Fibroblast of lung (primary cell): ENCODE results near the gene FRMD4A. TPM values are rescaled to one million over a fixed set of nuclear protein-coding genes. Genes with fewer than 3 reads are reported as not detected.
"Not testable (repeated sequence)": the region's sequence is repeated elsewhere in the genome, so short reads cannot be mapped to it uniquely, and the experiment has no call there.

Source experiments
- DNase-seq, 2 donors: peaks; one replicate each; pipeline versions ENCODE4 v3.0.0 to v3.0.0-alpha.2; 2010; ENCODE audit warnings: low read depth in 2 of 2
- H2AFZ ChIP-seq: 2 replicates; pipeline ENCODE4 v1.5.1; 2012; ENCODE audit warnings: low read length, control low read depth, inconsistent platforms
- H3K27ac ChIP-seq: 2 replicates; pipeline ENCODE4 v1.5.1; 2011; ENCODE audit warnings: low read length, control low read depth; ENCODE audit not compliant: insufficient read depth
- H3K27me3 ChIP-seq: 2 replicates; pipeline ENCODE4 v1.5.1; 2011; ENCODE audit warnings: mild to moderate bottlenecking, low read length; ENCODE audit not compliant: control insufficient read depth, insufficient read depth
- H3K36me3 ChIP-seq: 2 replicates; pipeline ENCODE4 v1.5.1; 2011; ENCODE audit warnings: low read length; ENCODE audit not compliant: control insufficient read depth, insufficient read depth
- H3K4me1 ChIP-seq: 2 replicates; pipeline ENCODE4 v1.5.1; 2011; ENCODE audit warnings: low read length; ENCODE audit not compliant: control insufficient read depth, insufficient read depth; ENCODE audit errors: extremely low read depth
- H3K4me2 ChIP-seq: 2 replicates; pipeline ENCODE4 v1.5.1; 2011; ENCODE audit warnings: low read length, control low read depth; ENCODE audit not compliant: insufficient read depth; ENCODE audit errors: extremely low read depth
- H3K4me3 ChIP-seq, 4 experiments: fragments of 200-600 bp in 1 of 4; sonication (generic) in 1 of 4; replicated peaks in 1 of 4; 2 replicates each; pipeline ENCODE4 v1.5.1; 2011 to 2016; ENCODE audit warnings: low read length in 4 of 4, low read depth in 3 of 4, mild to moderate bottlenecking in 3 of 4, control low read depth in 2 of 4, inconsistent platforms in 1 of 4, mixed read lengths in 1 of 4; ENCODE audit not compliant: insufficient read depth in 1 of 4; ENCODE audit errors: control extremely low read depth in 1 of 4
- H3K79me2 ChIP-seq: 2 replicates; pipeline ENCODE4 v1.5.1; 2012; ENCODE audit warnings: mild to moderate bottlenecking, low read length, inconsistent platforms; ENCODE audit not compliant: control insufficient read depth, insufficient read depth
- H3K9ac ChIP-seq: 2 replicates; pipeline ENCODE4 v1.5.1; 2011; ENCODE audit warnings: mild to moderate bottlenecking, low read length, control low read depth; ENCODE audit not compliant: insufficient read depth
- H3K9me3 ChIP-seq: 2 replicates; pipeline ENCODE4 v1.5.1; 2012; ENCODE audit warnings: low read depth, low read length; ENCODE audit not compliant: control insufficient read depth, insufficient read depth
- H4K20me1 ChIP-seq: 2 replicates; pipeline ENCODE4 v1.5.1; 2011; ENCODE audit warnings: low read length; ENCODE audit not compliant: control insufficient read depth, insufficient read depth; ENCODE audit errors: extremely low read depth
- EZH2 ChIP-seq: IDR thresholded peaks from 2 replicates; pipeline ENCODE4 v1.5.1; 2012; ENCODE audit warnings: low read length, control low read depth, mild to moderate bottlenecking; ENCODE audit errors: missing control alignments
- polyA plus RNA-seq, 2 donors: library from polyadenylated mRNA; depleted of rRNA in 1 of 2; stranded (reverse) in 1 of 2; unstranded in 1 of 2; fragments of >200 nt; gene quantifications; 2 replicates each; pipeline ENCODE4 v1.2.1, GENCODE V29; 2011 to 2012; ENCODE audit warnings: missing spikeins in 1 of 2
- total RNA-seq: library from RNA; depleted of rRNA; stranded (reverse); fragments of >200 nt; gene quantifications from 2 replicates; pipeline ENCODE4 v1.2.1, GENCODE V29; 2014
- TF ChIP-seq, protein P1 (sequence below), 2 donors: IDR thresholded peaks in 1 of 2; conservative IDR thresholded peaks in 1 of 2; 1 replicate in 1 of 2; 2 replicates in 1 of 2; pipeline ENCODE4 v1.5.1; 2011 to 2012; ENCODE audit warnings: low read length in 2 of 2, control low read depth in 1 of 2, inconsistent platforms in 1 of 2, low read depth in 1 of 2, mild to moderate bottlenecking in 1 of 2

The FRMD4A gene
- total and polyA plus RNA-seq, 2 donors (not counting 1 experiment from before 2014, with no cell fraction given) = 26.9 to 63.6 TPM

DNA sequence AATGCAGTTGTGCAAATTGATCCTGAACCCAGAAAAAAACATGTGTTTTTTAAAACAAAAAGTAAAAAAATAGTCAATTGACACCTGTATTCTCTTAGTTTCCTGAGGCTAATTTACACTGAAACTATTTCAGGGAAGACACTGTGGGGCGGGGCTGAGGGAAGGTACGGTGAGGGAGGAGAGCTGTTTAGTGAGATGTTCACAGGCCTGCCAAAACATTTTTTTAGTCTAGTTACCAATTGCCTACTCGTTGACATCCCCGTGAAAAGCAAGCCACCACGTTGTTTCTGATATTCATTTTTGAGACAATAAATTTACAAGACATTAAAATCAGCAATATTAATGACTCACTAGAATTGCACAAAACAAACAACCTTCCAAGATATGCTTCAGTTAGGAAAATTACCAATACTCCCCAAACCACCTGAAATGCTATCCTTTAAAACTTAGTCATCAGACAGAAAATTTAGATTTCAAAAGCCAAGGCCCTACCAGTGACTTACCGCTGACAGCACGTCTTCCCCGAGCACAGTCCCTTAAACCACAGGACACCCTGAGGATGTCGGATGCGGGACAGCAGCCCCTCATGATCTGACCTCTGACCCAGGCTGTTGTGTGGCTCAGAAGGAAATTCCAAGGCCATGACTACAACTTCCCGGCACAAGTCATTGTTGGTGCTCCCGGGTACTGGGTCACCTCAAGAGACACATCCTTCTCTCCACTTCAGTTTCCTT, 464.8 kb downstream of the FRMD4A start:
- peak overlapping the region in 1 of 4 experiments; percentile 6 for H3K4me3 ChIP-seq
- no peaks in the 10 kb centered on the region for H4K20me1 ChIP-seq
- peak; percentile 73 to 84 for DNase-seq
- H3K27me3 ChIP-seq = no peaks in the 10 kb centered on the region
- H3K9ac ChIP-seq = no peak overlapping the region
- peak overlapping the region; percentile 9 for H2AFZ ChIP-seq
- no peaks in the 10 kb centered on the region for H3K36me3 ChIP-seq
- TF ChIP-seq, protein P1, sequence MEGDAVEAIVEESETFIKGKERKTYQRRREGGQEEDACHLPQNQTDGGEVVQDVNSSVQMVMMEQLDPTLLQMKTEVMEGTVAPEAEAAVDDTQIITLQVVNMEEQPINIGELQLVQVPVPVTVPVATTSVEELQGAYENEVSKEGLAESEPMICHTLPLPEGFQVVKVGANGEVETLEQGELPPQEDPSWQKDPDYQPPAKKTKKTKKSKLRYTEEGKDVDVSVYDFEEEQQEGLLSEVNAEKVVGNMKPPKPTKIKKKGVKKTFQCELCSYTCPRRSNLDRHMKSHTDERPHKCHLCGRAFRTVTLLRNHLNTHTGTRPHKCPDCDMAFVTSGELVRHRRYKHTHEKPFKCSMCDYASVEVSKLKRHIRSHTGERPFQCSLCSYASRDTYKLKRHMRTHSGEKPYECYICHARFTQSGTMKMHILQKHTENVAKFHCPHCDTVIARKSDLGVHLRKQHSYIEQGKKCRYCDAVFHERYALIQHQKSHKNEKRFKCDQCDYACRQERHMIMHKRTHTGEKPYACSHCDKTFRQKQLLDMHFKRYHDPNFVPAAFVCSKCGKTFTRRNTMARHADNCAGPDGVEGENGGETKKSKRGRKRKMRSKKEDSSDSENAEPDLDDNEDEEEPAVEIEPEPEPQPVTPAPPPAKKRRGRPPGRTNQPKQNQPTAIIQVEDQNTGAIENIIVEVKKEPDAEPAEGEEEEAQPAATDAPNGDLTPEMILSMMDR (conservative IDR thresholded peaks at IDR 0.05 in 1 of 2, IDR thresholded peaks at IDR 0.05 in 1 of 2; ENCODE audit: low read depth in 1 of 2, low read length in 2 of 2) = no peak
- no peak for TF ChIP-seq EZH2
- peak overlapping the region; percentile 81 for H3K4me2 ChIP-seq
- peaks cover 17% of the 10 kb centered on the region for H3K4me1 ChIP-seq
- peak overlapping the region; percentile 70 for H3K27ac ChIP-seq
- H3K79me2 ChIP-seq = peaks cover 28% of the 10 kb centered on the region
- H3K9me3 ChIP-seq = no peaks in the 10 kb centered on the region

DNA sequence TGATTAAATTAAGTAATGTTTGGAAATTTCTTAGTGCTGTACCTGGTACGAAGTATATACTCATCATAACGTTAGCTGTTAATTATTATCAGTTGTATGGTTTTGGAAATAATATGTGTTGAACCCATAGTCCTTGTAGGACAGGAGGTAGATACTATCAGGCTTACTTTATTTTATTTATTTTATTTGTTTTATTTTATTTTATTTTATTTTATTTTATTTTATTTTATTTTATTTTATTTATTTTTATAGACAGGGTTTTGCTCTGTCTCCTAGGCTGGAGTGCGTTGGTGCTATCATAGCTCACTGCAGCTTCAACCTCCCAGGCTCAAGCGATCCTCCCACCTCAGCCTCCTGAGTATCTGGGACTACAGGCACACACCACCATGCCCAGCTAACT, 465.5 kb downstream of the FRMD4A start:
- H4K20me1 ChIP-seq, H3K9ac ChIP-seq, H3K9me3 ChIP-seq, H3K4me2 ChIP-seq, H3K36me3 ChIP-seq, H3K27ac ChIP-seq, H3K4me3 ChIP-seq, DNase-seq, H3K27me3 ChIP-seq, H2AFZ ChIP-seq: not testable (repeated sequence)
- peaks cover 17% of the 10 kb centered on the region for H3K4me1 ChIP-seq
- peaks cover 26% of the 10 kb centered on the region for H3K79me2 ChIP-seq

GRCh38 chr10:13862546-13863233, 468.0 kb downstream of the FRMD4A start:
- Histone ChIP-seq H3K4me2 (no peak overlapping the region), H3K27ac (no peak overlapping the region), H4K20me1 (no peaks in the 10 kb centered on the region), H3K4me3 (no peak overlapping the region), H3K27me3 (no peaks in the 10 kb centered on the region), H3K9me3 (no peaks in the 10 kb centered on the region), H3K9ac (no peak overlapping the region), H3K36me3 (no peaks in the 10 kb centered on the region), H3K79me2 (peaks cover 24% of the 10 kb centered on the region), H3K4me1 (peaks cover 17% of the 10 kb centered on the region), H2AFZ (no peak overlapping the region)
- TF ChIP-seq, protein P1 (conservative IDR thresholded peaks at IDR 0.05 in 1 of 2, IDR thresholded peaks at IDR 0.05 in 1 of 2; ENCODE audit: low read depth in 1 of 2, low read length in 2 of 2) = no peak
- no peak for TF ChIP-seq EZH2
- no peak for DNase-seq
